Measurements from ENCODE around the gene PRORP. TPM values are rescaled to one million over a fixed set of nuclear protein-coding genes. Genes with fewer than 3 reads are reported as not detected.

Gene PRORP
- total RNA-seq, 4 donors from 2014 or later, result 22.6 to 40.5 (median 28.9) TPM

DNA sequence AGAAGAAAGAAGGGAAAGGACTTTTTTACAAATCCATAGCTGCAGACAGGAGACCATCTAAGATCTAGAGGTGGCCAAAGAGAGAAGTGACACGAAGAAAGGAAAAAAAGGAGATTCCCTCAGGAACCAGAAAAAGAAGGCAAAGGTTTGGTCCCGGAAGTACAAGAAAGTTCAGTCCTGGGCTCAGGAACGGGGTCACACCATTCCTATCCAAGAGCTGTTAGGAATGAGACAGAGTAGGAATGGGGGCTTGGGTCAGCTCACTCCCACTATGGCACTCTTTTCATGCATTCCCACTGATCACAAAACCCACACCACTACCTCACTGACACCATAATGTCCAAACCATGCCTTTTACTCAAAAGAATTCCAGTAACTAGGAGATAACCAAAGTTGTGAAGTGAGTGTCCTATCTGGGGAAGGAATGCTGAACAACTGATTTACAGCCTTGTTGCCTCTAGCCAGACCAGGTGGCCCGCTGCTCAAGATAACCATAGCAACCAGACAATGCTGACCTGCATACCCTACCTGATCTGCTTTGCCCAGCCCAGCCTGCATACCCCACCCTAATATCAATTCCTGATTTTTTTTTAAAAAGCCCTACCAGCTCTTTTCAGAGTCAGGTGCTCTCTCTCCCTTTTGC is 8.9 kb upstream of the PRORP start:
- H3K4me3 ChIP-seq, result no peak overlapping the region
- no peaks in the 10 kb centered on the region for H3K9me3 ChIP-seq
- no peak overlapping the region for H3K27ac ChIP-seq
- DNase-seq, result no peak
- intact Hi-C loops (cut with DNase I), result no loop called here
- TF ChIP-seq POLR2A (IDR thresholded peaks at IDR 0.05), result no peak
- TF ChIP-seq, protein P1, sequence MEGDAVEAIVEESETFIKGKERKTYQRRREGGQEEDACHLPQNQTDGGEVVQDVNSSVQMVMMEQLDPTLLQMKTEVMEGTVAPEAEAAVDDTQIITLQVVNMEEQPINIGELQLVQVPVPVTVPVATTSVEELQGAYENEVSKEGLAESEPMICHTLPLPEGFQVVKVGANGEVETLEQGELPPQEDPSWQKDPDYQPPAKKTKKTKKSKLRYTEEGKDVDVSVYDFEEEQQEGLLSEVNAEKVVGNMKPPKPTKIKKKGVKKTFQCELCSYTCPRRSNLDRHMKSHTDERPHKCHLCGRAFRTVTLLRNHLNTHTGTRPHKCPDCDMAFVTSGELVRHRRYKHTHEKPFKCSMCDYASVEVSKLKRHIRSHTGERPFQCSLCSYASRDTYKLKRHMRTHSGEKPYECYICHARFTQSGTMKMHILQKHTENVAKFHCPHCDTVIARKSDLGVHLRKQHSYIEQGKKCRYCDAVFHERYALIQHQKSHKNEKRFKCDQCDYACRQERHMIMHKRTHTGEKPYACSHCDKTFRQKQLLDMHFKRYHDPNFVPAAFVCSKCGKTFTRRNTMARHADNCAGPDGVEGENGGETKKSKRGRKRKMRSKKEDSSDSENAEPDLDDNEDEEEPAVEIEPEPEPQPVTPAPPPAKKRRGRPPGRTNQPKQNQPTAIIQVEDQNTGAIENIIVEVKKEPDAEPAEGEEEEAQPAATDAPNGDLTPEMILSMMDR (IDR thresholded peaks at IDR 0.05), result no peak
- H3K36me3 ChIP-seq, result peaks cover 4 to 80% (median 8%) of the 10 kb centered on the region in 3 donors
- WGBS, 2 donors, result 93 to 95% methylated on average over 4 of the region's 4 CpGs
- no peaks in the 10 kb centered on the region for H3K27me3 ChIP-seq
- peaks cover 0 to 10% (median 0%) of the 10 kb centered on the region in 3 donors for H3K4me1 ChIP-seq

DNA sequence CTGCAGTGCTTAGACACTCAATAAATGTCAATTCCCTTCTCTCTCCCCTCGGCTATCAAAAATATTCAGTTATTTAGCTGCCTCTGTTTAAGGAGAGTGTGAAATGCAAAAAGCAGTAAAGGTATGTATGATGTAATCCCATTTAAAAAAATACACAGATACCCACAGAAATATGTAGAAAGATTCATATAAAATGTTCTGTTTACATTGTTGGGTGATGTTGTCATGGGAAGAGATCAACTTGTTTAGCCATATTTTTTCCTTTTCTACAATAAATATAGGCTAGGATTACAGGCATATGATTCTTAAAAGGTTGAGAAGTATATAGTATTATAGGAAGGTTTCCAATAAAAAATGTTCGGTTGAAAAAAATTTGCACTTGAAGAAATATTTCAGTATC is 8.3 kb upstream of the PRORP start:
- intact Hi-C loops (cut with DNase I), result no loop called here
- H3K27ac ChIP-seq, result no peak overlapping the region
- H3K4me1 ChIP-seq, result peaks cover 0 to 16% (median 0%) of the 10 kb centered on the region in 3 donors
- H3K36me3 ChIP-seq, result peaks cover 4 to 74% (median 8%) of the 10 kb centered on the region in 3 donors
- 87 to 88% methylated on average over 2 of the region's 2 CpGs for WGBS, 2 donors
- DNase-seq, result no peak
- TF ChIP-seq POLR2A (IDR thresholded peaks at IDR 0.05), result no peak
- TF ChIP-seq, protein P1 (IDR thresholded peaks at IDR 0.05), result no peak
- H3K27me3 ChIP-seq, result no peaks in the 10 kb centered on the region
- no peak overlapping the region for H3K4me3 ChIP-seq
- no peaks in the 10 kb centered on the region for H3K9me3 ChIP-seq

DNA sequence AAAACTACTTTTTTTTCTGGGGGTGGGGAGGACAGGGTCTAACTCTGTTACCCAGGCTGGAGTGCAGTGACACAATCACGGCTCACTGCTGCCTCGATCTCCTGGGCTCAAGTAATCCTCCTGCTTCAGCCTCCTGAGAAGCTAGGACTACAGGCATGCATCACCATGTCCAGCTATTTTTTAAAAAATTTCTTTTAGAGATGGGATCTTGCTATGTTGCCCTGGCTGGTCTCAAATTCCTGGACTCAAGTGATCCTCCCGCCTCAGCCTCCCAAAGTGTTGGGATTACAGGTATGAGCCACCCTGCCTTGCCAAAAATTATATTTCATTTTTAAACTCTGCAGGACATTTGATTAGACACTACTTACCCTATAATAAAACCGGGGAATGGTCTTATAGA is 6.1 kb upstream of the PRORP start:
- H3K4me3 ChIP-seq, result no peak overlapping the region
- H3K27ac ChIP-seq, result no peak overlapping the region
- WGBS, 2 donors, result 90 to 93% methylated on average over 4 of the region's 4 CpGs
- no peaks in the 10 kb centered on the region for H3K9me3 ChIP-seq
- H3K36me3 ChIP-seq, result peaks cover 0 to 58% (median 0%) of the 10 kb centered on the region in 3 donors
- no peaks in the 10 kb centered on the region for H3K27me3 ChIP-seq
- TF ChIP-seq POLR2A (IDR thresholded peaks at IDR 0.05), result no peak
- TF ChIP-seq, protein P1 (IDR thresholded peaks at IDR 0.05), result no peak
- no peak for DNase-seq
- intact Hi-C loops (cut with DNase I), result no loop called here
- H3K4me1 ChIP-seq, result peaks cover 4 to 37% (median 5%) of the 10 kb centered on the region in 3 donors

DNA sequence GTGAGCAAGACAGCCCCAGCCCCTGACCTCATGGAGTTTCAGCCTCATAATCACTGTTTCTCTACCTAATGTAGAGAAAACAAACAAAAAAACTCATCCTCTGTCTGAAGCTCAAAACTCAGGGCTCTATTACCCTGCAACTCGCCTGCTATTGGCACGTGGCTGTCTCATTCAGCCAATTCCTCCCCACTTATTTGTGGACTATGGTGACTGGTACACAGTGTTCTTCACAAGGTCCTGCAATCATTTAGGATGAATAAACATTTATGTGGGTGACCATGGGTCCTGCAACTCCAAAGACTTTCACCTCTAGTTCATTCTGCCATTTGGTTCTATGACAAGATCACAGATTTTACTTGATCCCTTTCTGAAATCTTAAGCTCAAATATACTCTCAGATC is 5.2 kb upstream of the PRORP start:
- intact Hi-C loops (cut with DNase I), result no loop called here
- 91 to 96% methylated on average over 2 of the region's 2 CpGs for WGBS, 2 donors
- H3K27ac ChIP-seq, result no peak overlapping the region
- H3K36me3 ChIP-seq, result peaks cover 0 to 49% (median 0%) of the 10 kb centered on the region in 3 donors
- no peak overlapping the region for H3K4me3 ChIP-seq
- no peak for DNase-seq
- TF ChIP-seq, protein P1 (IDR thresholded peaks at IDR 0.05), result no peak
- no peak for TF ChIP-seq POLR2A (IDR thresholded peaks at IDR 0.05)
- H3K27me3 ChIP-seq, result no peaks in the 10 kb centered on the region
- no peaks in the 10 kb centered on the region for H3K9me3 ChIP-seq
- peaks cover 4 to 37% (median 5%) of the 10 kb centered on the region in 3 donors for H3K4me1 ChIP-seq

DNA sequence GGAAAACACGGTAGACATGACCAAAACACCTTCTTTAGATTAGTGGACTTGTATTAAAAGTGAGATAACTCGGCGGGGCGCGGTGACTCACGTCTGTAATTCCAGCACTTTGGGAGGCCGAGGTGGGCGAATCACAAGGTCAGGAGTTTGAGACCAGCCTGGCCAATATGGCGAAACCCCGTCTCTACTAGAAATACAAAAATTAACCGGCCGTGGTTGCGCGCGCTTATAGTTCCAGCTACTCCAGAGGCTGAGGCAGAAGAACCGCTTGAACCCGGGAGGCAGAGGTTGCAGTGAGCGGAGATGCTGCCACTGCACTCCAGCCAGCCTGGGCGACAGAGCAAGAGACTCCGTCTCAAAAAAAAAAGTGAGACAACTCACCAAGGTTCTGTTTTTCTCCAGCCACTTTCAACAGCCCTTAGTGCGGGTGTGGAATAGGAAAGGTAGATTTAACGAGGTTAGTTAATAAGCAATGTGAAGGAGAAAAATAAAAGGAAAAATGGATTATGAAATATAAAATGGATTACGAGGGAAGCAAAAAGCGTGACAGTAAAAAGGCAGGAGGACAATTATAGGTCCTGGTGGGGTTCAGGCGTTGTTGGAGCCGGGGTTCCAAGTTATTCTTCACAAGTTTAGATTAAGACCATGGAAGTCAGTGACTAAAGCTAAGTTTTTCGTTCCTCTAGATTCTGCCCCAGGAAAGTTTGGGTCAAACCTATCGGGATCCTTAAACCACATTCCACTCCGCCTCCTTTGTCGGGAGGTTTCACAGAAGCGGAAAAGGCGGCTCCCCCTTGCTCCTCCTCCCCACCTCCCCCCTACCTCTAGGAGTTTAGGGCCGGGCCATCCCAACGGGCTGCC is 1.1 kb upstream of the PRORP start:
- TF ChIP-seq, protein P1 (IDR thresholded peaks at IDR 0.05), result peak in 1 of 6 experiments; percentile 0
- TF ChIP-seq POLR2A (IDR thresholded peaks at IDR 0.05), result peak in 2 of 4 donors; percentile 44 to 66
- peaks cover 5 to 64% (median 7%) of the 10 kb centered on the region in 3 donors for H3K4me1 ChIP-seq
- H3K4me3 ChIP-seq, result peak overlapping the region; percentile 65 to 82 (median 74)

More for the DNA sequence above, 1.1 kb upstream of the PRORP start:
- H3K9me3 ChIP-seq, result no peaks in the 10 kb centered on the region
- H3K27me3 ChIP-seq, result no peaks in the 10 kb centered on the region
- H3K36me3 ChIP-seq, result peaks cover 0 to 8% (median 0%) of the 10 kb centered on the region in 3 donors
- 18% methylated on average over 33 of the region's 34 CpGs for WGBS, 2 donors
- intact Hi-C loops (cut with DNase I), result no loop called here
- H3K27ac ChIP-seq, result peak overlapping the region; percentile 95 to 98 (median 96)
- DNase-seq, result no peak

Data from esophagus squamous epithelium (tissue), 5 donors.